Activated CD4-positive, alpha-beta T cell treated with anti-CD3 and anti-CD28 coated beads, Interleukin-2, amount 50 U/mL, for 16 hours (primary cell): ENCODE results near the gene KDF1.
"Not testable (repeated sequence)": the region's sequence is repeated elsewhere in the genome, so short reads cannot be mapped to it uniquely, and the experiment has no call there.

Experiments
- DNase-seq: peaks from one replicate; pipeline ENCODE4 v3.0.0-alpha.2; 2020

The KDF1 gene

GRCh38 chr1:26951216-26951615 lies 9.1 kb downstream of the KDF1 start:
- no peak for DNase-seq

GRCh38 chr1:26950602-26951001 lies 9.7 kb downstream of the KDF1 start:
- no peak for DNase-seq

- DNase-seq: no peak
Observed at GRCh38 chr1:26949926-26950319, 10.3 kb downstream of the KDF1 start.

- DNase-seq: no peak
Observed at GRCh38 chr1:26949266-26949925, 10.9 kb downstream of the KDF1 start.

GRCh38 chr1:26948725-26949057 lies 11.6 kb downstream of the KDF1 start:
- DNase-seq: not testable (repeated sequence)

- DNase-seq: no peak
Observed at GRCh38 chr1:26946270-26946669, 14.0 kb downstream of the KDF1 start.

GRCh38 chr1:26945728-26946127 lies 14.5 kb downstream of the KDF1 start:
- DNase-seq: no peak

GRCh38 chr1:26945138-26945537 lies 15.1 kb downstream of the KDF1 start:
- no peak for DNase-seq

- no peak for DNase-seq
Observed at GRCh38 chr1:26942656-26943055, 17.6 kb downstream of the KDF1 start.

- DNase-seq: no peak
Observed at GRCh38 chr1:26941311-26941710, 19.0 kb downstream of the KDF1 start.

- no peak for DNase-seq
Observed at GRCh38 chr1:26938659-26939025, 21.6 kb downstream of the KDF1 start.

- no peak for DNase-seq
Observed at GRCh38 chr1:26938004-26938658, 22.1 kb downstream of the KDF1 start.

GRCh38 chr1:26936823-26937222 lies 23.4 kb downstream of the KDF1 start:
- no peak for DNase-seq

- no peak for DNase-seq
Observed at GRCh38 chr1:26932531-26932930, 27.7 kb downstream of the KDF1 start.

- peak; percentile 26 for DNase-seq
Observed at GRCh38 chr1:26923711-26924110, 36.6 kb downstream of the KDF1 start.

- DNase-seq: no peak
Observed at GRCh38 chr1:26922901-26923300, 37.4 kb downstream of the KDF1 start.

- no peak for DNase-seq
Observed at GRCh38 chr1:26922431-26922729, 37.9 kb downstream of the KDF1 start.

GRCh38 chr1:26921540-26922430 lies 38.5 kb downstream of the KDF1 start, which contains the start of gene NUDC:
TSS of gene NUDC (plus strand) at chr1:26921743. CDS start at chr1:26921849, 106 bp downstream.
- peak; percentile 99 for DNase-seq

- DNase-seq: no peak
Observed at GRCh38 chr1:26921126-26921539, 39.1 kb downstream of the KDF1 start.

GRCh38 chr1:26915204-26915842 lies 44.9 kb downstream of the KDF1 start:
- DNase-seq: no peak

- no peak for DNase-seq
Observed at GRCh38 chr1:26913754-26914619, 46.3 kb downstream of the KDF1 start, which contains the start of gene NR0B2. TSS of gene NR0B2 (minus strand) at chr1:26913975. CDS start at chr1:26913940, 35 bp downstream.

GRCh38 chr1:26913389-26913753 lies 46.9 kb downstream of the KDF1 start:
- DNase-seq: no peak

GRCh38 chr1:26912147-26912490 lies 48.1 kb downstream of the KDF1 start:
- no peak for DNase-seq
